HG03103 (cell line): ENCODE measurements around the gene CSPG4.

ENCODE experiments used
- ATAC-seq: cut with Tn5 transposase; IDR thresholded peaks from one replicate; pipeline ENCODE4 v1.9.1; 2021; ENCODE audit warnings: low read depth; ENCODE audit not compliant: unreplicated experiment

CSPG4 gene

DNA sequence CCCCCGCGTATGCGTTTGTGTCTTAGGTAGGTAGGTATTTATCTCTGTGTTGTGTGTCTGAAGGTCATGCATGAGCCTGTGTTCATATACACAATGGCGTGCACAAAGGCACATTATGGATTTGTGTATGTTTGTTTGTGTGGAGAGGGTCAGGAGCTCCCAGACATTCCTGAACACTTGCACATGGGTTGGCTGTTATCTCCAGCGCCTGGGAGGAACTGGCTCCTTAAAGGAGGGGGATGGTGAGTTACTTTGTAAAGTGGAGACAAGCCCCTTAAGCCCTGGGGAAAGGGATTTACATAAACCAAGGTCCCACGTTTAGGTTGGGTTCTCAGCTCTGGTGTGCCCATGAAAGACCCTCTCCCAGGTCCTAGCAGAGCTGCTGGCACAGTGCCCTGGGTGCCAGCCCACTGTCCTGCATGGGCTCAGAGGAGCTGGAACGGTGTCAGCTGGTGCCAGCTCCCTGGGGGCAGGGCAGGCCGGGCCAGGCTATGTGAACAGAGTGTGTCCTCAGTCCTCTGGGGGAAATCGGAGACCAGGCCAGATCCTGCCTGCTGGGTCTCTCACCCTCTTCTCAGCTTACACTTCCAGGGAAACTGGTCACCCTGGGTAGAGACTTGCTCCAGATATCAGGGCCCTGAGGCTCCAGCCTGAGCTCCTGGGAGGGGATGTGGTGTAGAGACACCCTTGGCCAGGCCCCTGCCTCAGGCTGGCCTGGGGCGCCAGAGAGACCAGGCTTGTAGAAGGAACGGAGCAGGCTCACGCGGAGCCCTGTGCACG is 39.8 kb downstream of the CSPG4 start:
- no peak for ATAC-seq

DNA sequence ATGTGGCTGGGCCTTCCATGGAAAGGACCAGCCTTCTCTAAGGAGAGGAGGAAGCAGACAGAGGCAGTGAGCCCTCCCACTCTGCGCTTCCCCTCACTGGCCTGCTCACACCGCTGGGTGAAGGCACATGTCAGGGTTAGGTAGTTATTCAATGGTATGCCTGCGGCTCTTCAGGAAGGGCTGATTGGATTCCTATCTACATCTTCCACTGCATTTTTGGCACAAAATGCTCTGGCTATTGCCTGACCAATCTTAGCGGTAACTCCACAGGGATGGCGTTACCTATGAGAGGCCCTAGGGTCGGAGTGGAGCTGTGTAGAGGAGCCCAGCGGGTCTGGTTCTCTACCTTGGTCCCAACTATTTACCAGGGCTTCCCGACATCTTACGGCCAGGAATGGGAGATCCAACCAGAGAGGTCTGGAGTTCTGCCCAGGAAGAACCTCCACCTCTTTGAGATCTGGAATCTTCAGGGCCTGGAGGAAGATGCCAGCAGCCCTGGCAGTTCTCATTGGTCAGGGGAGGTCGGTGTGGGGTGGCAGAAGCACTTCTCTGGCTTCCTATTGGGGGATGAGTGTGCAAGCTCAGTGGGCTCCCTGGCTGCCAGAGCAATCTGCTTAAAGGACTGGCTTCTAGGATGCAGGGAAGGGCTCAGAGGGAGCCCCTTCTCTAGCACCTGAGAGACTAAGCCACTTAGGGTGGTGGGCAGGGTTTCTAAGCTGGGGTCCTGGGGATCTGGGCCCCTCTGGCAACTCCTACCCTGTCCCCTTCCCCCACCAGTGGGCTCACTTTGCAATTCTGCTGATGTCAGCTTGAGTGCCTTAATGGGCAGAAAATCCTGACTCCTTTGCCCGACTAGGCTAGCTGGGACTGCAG is 40.7 kb downstream of the CSPG4 start:
- no peak for ATAC-seq

DNA sequence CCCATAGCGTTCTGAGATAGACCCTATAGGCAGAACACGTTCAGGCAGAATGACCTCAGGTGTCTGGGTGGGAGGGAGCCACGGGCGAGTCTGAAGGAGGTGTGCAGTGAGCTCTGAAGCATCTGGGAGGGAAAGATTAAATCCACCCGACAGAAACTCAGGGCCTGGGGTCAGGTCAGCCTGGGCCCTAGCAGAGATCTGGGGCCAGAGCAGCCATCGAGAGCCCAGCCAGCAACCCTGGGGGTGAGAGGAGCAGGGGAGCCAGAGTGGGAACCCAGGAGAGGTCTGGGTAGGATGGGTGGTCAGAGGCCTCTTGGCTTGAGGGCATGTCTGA is 42.8 kb downstream of the CSPG4 start:
- no peak for ATAC-seq

DNA sequence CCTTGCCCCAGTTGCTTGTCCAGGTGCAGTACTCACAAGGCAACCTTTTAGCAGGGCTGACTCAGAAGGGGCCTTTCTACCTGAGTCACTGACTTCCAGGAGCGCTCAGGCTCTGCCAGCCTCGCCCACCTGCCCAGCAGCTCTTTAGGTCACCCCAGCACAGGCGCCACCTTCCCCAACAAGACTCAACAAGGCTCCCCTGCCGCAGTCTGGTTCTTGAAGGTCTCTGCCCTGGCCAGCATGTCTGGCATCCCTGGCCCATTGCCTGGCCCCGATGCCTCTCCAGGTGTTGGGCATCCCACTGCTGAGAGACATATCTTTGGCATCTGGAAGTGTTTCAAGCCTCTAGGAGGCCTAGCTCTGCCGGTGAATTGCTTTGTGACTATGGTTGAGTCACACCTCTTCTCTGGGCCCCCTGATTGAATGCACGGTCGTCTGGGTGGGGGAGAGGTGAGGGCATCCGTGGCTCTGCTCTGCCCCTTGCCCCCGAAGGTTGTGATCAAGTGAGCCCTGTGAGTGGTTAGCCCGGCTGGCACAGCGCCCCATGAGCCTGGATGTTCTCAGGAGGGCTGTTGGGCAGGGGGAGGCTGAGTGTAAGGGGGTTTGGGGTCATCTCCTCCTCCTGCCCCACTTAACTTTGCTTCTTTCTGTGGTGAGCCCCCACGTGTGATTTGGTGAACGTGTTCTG is 43.3 kb downstream of the CSPG4 start:
- ATAC-seq, result no peak

DNA sequence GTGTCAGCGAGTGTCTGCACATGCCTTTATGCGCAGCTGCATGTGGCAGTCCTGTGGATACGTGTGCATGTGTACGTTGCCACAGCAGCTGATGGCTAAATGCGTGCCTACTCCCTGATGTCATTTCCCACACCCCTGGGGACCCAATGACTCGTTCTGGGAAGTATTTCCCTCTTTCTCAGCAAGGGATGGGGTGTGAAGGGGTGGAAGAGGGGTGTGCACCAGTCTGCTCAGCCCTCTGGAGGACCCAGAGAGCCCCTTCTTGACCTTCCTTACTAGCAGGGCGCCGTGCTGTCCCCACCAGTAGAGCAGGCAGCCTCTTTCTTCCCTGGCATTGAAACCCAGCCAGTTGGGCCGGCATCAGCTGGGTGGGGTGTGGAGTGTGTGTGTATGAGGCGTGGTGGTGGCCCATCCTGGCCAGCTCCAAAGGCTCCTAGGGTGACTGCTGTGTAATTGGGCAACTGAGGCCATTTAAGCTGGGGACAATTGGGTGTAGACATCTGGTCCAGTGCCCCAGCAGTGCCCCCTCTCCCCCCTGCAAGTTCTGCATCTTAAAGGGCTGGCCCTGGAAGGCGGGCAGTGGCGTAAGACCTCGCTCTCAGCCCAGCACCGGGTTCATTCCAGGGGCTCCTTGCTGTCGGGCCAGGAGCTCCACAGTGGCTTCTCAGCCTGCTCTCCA is 45.7 kb downstream of the CSPG4 start:
- no peak for ATAC-seq

DNA sequence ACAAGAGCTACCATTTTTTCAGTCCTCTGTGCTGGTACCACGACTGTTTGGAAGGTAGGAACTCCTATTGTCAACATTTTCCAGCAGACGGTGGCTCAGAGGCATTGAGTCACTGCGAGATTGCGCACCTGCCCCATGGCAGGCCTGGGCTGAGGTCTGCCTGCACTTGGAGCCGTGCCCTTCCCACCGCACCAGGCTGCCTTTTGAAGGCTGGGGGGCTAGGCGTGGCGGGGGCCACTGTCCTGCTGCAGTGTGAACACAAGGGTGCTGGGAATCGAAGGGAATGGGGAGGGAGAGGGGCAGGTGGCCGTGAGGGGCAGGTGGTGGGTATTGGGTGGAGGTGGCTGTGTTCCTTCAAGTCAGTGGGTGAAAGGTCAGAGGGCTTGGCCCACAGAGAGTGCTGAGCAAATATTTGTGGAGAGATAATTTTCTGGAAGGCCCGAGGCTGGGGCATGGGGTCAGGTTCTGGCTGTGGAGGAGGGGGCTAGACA is 48.7 kb downstream of the CSPG4 start:
- ATAC-seq, result no peak

DNA sequence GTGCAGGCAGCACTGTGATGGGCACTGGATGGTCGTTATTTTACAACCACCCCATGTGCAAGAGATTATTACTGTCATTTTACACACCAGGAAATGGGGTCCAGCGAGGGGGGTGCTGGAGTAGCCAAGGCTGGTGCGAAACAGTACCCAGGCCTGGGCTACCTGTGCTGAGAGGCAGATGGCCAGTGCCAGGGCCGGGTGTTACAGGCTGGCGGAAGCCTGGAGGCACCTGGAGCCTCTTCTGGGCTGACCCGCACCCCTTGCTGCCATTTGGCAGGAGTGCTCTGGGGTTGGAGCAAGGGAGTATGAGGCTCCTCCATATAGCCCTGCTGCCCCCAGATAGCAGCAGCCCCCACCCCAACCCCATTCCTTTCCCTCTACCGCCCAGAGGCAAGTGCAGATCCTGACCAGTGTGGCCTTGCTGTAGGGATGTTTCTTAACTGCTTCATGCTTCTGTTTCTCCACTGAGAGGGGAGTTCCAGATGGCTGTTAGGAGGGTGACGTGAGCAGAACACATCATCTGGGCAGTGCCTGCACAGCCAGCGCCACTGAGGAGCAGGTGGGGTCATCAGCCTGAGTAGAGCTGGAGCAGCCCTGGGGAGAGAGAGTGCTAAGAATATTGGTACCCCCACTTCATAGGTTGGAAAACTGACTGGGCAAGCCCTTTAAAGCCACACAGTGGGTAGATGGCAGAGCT is 49.7 kb downstream of the CSPG4 start:
- ATAC-seq, result no peak

DNA sequence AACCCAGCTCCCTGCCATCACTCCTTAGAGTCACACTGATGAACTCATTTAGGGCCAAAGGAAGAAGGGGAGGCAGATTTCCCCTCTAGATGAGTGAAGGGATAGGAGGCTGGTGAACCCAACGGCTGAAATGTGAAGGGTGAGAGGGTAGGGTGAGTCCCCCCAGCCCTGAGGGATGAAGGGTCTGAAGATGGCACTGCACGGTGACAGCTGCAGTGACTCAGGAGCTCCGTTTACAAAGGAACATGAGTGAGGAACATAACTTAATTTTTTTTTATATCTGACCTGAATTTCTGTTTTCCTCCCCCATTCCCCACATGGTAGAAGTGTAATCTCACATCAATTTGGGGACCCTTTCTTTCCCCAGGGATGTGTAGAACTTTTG is 50.9 kb downstream of the CSPG4 start:
- no peak for ATAC-seq

DNA sequence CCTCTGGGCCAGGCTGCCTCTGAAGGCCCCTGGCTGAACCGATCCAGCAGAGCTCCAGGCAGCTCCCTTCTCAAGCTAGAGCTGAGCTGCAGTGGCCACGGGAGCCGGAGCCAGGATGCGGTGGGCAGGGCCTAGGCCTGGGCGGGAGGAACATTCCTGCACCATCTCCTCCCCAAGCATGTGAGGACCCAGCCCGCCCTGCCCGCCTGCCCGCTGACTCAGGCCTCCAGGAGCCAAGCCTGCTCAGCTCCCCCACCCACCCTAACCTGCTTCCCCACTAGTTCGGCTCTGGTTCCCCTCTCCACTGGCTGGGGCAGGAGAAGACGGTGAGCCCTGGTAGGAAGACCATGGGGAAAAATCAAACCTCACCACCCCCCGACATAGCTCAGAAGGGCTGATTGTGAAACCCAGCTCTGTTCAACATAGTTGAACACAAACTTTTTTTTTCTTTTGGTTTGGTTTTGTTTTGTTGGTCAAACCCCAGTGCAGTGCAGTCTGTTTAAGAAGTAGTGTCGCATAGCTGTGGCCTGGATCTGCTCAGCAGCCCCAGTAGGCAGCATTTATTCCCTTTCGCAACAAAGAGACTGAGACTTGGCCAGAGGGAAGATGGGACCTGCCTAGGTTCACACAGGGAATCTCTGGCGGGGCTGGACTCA is 51.4 kb downstream of the CSPG4 start:
- no peak for ATAC-seq

DNA sequence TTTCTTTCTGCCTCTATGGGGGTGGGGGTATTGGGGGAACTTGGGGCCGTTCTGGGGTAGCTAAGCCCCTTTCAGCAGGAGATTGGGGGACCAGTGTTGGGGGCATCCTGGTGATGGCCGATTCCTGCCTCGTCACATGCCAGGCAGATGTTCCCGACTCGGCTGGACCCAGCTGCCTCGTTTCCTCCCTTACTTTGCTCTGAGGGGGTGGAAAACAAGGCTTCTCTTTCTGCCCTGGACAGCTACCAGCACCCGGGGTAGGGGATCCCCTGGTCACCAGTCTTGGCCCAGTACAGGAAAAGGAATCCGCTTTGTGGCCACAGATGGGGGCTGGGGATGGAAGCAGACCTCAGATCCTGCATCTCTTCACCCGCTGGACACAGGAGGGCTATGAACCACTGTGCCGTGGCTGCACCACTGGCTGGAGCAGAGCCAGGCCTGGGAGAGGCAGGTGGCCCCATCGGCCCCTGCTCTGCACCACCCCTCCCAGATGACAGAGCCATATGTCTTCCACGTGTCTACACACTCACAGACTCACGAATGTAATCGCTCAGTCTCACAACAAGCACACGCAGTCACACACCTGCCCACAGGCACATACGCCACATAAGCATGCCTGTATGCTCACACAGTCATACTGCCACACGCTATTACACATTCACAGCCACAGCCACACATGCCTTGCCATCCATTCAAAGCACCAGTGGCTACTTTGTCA is 52.6 kb downstream of the CSPG4 start:
- no peak for ATAC-seq

DNA sequence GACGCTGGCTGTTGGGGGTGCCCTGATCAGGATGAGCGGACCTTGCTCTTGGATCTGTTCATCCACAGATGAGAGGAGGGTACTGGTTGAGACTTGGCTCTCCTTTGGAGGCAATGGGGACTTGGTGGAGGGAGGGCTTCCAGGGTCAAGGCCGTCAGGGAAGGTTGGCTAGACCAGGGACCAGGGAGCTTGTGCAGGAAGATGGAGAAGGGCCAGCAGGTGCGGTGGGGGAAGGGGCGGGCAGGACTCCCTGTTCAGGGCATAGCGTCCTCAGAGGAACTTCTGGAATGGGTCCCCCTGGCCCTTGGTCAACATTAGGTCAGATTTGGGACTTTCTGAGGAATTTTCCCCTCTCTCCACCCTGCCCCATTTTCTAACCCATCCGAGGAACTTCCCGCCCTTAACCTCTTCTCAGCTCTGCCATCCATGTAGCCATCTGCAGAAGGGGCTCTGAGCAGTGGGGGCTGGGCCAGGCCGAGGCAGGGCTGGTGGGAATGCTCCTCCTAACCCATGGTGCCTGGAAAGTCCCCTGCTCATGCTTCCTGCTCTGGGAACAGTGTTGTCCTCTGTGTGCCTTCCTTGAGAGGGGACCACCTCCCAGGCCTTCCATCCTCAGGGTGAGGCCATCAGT is 53.4 kb downstream of the CSPG4 start:
- ATAC-seq, result no peak

DNA sequence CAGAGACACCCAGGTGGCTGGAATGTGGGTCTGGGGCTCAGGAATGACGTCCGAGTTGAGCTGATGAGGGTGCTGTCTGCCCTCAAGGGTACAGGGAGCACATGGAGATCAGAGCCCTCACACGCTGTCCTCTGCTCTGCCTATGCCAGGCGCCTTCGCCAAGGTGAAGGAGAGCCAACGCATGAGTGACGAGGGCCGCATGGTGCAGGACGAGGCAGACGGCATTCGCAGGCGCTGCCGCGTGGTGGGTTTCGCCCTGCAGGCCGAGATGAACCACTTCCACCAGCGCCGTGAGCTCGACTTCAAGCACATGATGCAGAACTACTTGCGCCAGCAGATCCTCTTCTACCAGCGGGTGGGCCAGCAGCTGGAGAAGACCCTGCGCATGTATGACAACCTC is 55.8 kb downstream of the CSPG4 start:
- ATAC-seq, result no peak

DNA sequence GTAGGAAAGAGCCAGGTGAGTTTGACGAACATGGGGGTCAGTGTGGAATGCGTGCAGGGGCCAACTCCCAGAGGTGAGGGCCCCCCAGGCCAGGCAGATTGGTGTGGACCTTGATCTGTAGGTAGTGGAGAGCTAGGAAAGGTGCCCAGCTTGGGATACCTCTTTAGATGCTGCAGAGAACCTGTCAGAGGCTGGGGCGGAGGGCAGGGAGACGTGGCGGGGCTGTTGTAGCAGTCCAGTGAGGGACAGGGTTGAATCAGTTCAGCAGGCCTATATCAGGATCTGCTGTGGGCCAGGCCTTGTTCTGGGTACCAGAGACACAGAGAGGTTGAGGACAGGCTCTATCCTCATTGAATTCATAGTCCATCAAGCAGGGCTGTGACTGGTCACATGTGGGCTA is 56.3 kb downstream of the CSPG4 start:
- ATAC-seq, result no peak

DNA sequence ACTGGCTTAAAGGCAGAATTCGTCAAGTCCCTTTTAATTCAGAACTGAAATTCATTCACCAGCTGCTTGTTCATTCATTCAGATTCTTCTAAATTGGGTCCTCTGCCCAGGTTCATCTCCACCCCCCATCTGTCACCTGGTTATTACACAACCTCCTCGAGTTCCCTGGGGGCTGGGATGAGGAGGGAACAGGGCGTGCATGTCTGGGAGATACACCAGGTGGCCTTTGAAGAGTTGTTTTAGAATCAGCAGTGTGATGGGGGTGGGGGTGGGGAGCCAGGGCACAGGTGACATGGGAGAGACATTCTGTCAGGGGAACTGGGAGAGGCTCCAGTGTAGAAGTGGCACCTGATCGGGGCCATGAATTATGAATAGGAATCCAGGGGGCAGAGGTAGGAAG is 56.7 kb downstream of the CSPG4 start:
- no peak for ATAC-seq

DNA sequence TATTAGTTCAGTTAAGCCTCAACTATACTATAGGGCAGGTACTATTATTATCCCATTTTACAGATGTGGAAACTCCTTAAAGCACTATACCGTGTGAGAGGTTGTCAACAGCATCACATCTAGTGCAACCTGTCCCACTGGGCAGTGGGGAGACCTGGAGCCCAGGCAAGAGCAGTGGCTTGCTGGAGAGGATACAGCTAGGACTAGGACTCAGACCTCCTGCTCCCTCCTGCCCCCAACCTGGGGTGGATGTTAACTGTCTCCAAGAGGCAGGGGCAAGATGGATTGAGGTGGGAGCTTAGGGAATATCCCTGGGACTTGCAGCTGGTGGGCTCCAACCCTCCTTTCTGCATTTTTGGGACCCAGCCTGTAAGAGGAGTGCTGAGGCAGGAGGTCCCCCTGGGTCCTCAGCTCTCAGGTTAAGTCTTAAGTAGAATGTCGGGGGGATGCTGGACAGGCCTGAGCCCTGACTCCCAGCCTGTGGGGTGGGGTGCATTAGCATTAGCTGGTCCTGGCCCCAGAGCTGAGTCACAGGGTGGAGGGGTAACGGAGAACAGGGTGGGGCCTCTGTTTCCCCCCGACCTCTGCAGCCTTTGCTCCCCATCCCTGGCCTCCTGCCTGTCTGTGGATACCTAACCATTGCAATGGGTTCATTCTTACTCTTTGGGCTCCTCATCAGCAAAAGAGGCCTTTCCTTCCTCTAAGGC is 58.3 kb downstream of the CSPG4 start:
- ATAC-seq, result no peak

DNA sequence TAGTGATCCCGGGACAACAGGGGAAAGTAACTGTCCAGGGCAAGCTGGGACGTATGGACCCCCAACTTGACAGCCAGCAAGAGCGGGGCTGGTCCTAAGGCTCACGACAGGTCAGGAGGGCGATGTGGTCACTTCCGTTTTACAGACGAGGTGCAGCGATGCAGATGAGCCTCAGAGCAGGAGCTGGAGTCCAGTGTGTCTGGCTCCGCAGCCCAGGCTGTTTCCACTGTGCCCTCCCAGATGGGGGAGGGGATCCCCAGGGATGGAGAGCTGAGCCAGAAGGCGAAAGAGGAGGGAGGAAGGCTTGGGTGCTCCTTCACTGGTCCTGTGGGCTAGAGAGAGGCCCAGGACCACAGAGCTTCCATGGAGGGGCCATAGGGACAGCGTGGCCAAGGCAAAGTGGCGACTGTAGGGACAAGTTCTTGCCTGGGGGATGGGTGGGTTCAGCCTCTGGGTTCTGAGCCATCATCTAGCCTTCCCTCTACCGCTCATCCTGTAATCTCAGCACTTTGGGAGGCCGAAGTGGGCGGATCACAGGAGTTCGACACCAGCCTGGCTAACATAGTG is 59.2 kb downstream of the CSPG4 start:
- ATAC-seq, result no peak

DNA sequence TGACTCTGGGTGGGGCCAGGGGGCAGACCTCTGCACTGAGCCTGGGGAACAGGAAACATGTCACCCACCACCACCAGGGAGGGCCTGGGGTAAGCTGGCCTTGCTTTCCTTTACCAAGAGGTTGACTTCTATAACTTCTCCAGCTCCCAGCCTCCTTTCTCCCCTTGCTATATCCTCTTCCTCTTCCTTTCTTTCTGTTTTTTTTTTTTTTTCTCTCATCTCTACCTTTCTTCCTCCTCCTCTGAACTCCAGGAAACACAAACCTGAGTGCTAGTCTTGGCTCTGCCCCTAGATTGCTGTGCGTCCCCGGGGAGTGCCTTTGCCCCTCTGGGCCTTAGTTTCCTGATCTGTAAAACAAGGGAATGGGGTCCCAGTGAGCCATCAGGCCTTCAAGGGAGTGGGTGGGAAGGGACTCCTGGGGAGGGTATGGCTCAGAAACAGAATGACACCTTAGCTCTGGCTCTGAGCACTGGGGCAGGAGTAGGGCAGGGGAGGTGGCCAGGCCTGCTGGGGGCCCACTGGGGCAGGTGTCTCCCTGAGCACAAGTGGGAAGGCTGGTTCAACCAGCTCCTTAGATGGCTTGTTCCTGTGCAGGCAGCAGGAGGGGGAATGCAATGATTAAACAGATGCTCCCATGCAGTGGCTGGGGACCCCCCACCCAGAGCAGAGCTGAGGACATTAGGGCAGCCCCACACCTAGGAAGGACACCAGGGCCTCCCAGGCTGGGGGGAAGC is 60.7 kb downstream of the CSPG4 start:
- ATAC-seq, result no peak
